HCT116 (cell line): Measurements from ENCODE around the gene VMO1. TPM values are rescaled to one million over a fixed set of nuclear protein-coding genes. Genes with fewer than 3 reads are reported as not detected.
A peak's percentile ranks its signal among the peaks of the same experiment; 100 is the strongest.

Source experiments
- ATAC-seq: fragments of 200-7000 bp; cut with Tn5 transposase; 2 replicates; pipeline ENCODE4 v1.9.1; 2020; ENCODE audit warnings: mild to moderate bottlenecking, moderate library complexity
- BruUV-seq: library from RNA; stranded (reverse); fragments of 400-500 nt; replicated peaks from 2 replicates; lab custom pipeline; 2021; lab: Mats Ljungman, UMichigan
- CTCF ChIA-PET: fragments of 300-600 bp; sonication (Branson Sonifier 250); formaldehyde crosslinking; loops from one replicate; lab custom pipeline; 2021; ENCODE audit warnings: antibody characterized with exemption; lab: Charles Lee
- POLR2A ChIA-PET: fragments of 300-600, 350-600 bp; sonication (Branson Sonifier 250); formaldehyde crosslinking; loops from one replicate; lab custom pipeline; 2021; ENCODE audit warnings: antibody characterized with exemption; lab: Charles Lee
- RAD21 ChIA-PET, 2 experiments: fragments of 300-600 bp; sonication (Branson Sonifier 250); formaldehyde crosslinking; loops; one replicate each; lab custom pipeline; 2023; ENCODE audit warnings: low total read pairs in 2 of 2; ENCODE audit not compliant: uncharacterized antibody in 2 of 2, unreplicated experiment in 2 of 2, low non-redundant PET in 1 of 2; lab: Charles Lee
- DNase-seq: peaks from one replicate; pipeline ENCODE4 v3.0.0-alpha.2; 2010; ENCODE audit warnings: low read depth, low spot score
- H2AFZ ChIP-seq: fragments of 200-600 bp; shearing (Covaris generic), sonication (generic); 2 replicates; pipeline ENCODE4 v1.6.1; 2017; ENCODE audit warnings: low read depth, mixed run types, mixed read lengths, antibody characterized with exemption, low read length; ENCODE audit not compliant: poor library complexity, severe bottlenecking
- H3K27ac ChIP-seq: 2 replicates; pipeline ENCODE4 v1.5.1; 2012; ENCODE audit warnings: low read depth, low read length
- H3K27me3 ChIP-seq: fragments of 200-600 bp; sonication (generic); 2 replicates; pipeline ENCODE4 v1.6.1; 2016; ENCODE audit warnings: mixed run types, low read length, mixed read lengths; ENCODE audit not compliant: insufficient read depth
- H3K36me3 ChIP-seq, 2 experiments: fragments of 200-500 bp in 1 of 2; fragments of 200-600 bp in 1 of 2; sonication (Bioruptor generic) in 1 of 2; sonication (generic) in 1 of 2; 2 replicates each; pipeline versions ENCODE4 v1.5.1 to v1.6.1; 2014 to 2016; ENCODE audit warnings: low read length in 2 of 2, inconsistent platforms in 1 of 2, mixed read lengths in 1 of 2, mixed run types in 1 of 2; ENCODE audit not compliant: insufficient read depth in 2 of 2, control insufficient read depth in 1 of 2
- H3K4me1 ChIP-seq, 2 experiments: fragments of 200-600 bp in 1 of 2; sonication (generic) in 1 of 2; 2 replicates each; pipeline versions ENCODE4 v1.5.1 to v1.6.1; 2012 to 2017; ENCODE audit warnings: low read length in 2 of 2, inconsistent platforms in 1 of 2, mild to moderate bottlenecking in 1 of 2, mixed read lengths in 1 of 2, mixed run types in 1 of 2, moderate library complexity in 1 of 2; ENCODE audit not compliant: insufficient read depth in 2 of 2, control insufficient read depth in 1 of 2
- H3K4me2 ChIP-seq: fragments of 200-600 bp; sonication (generic); 2 replicates; pipeline ENCODE4 v1.6.1; 2017; ENCODE audit warnings: mixed run types, low read length, mixed read lengths
- H3K4me3 ChIP-seq, 2 experiments: fragments of 200-600 bp in 1 of 2; sonication (generic) in 1 of 2; replicated peaks in 1 of 2; 2 replicates each; pipeline ENCODE4 v1.5.1; 2011 to 2016; ENCODE audit warnings: low read length in 2 of 2, control low read depth in 1 of 2, low read depth in 1 of 2, mild to moderate bottlenecking in 1 of 2, mixed read lengths in 1 of 2, mixed run types in 1 of 2
- H3K79me2 ChIP-seq: fragments of 200-600 bp; sonication (generic); 2 replicates; pipeline ENCODE4 v1.6.1; 2017; ENCODE audit warnings: mild to moderate bottlenecking, mixed run types, low read length, moderate library complexity, mixed read lengths; ENCODE audit not compliant: insufficient read depth
- H3K9ac ChIP-seq: fragments of 200-600 bp; sonication (generic); 2 replicates; pipeline ENCODE4 v1.6.1; 2016; ENCODE audit warnings: low read length, mixed read lengths
- H3K9me2 ChIP-seq: fragments of 200-600 bp; sonication (generic), shearing (Covaris generic); 2 replicates; pipeline ENCODE4 v1.6.1; 2017; ENCODE audit warnings: mixed run types, mild to moderate bottlenecking, moderate library complexity; ENCODE audit not compliant: insufficient read depth
- H3K9me3 ChIP-seq, 2 experiments: fragments of 200-500 bp in 1 of 2; fragments of 200-600 bp in 1 of 2; sonication (Bioruptor generic) in 1 of 2; sonication (generic) in 1 of 2; 2 replicates each; pipeline ENCODE4 v1.6.1; 2014 to 2017; ENCODE audit warnings: low read length in 2 of 2, mixed read lengths in 2 of 2, inconsistent platforms in 1 of 2, low read depth in 1 of 2, mild to moderate bottlenecking in 1 of 2, mixed run types in 1 of 2, moderate library complexity in 1 of 2; ENCODE audit not compliant: control insufficient read depth in 1 of 2, insufficient read depth in 1 of 2
- H4K20me1 ChIP-seq: fragments of 200-600 bp; sonication (generic), shearing (Covaris generic); 2 replicates; pipeline ENCODE4 v1.6.1; 2017; ENCODE audit warnings: mixed run types, mild to moderate bottlenecking, moderate library complexity; ENCODE audit not compliant: insufficient read depth
- FOSL1 ChIP-seq: IDR thresholded peaks from 2 replicates; pipeline ENCODE4 v1.6.1; 2012; ENCODE audit warnings: low read depth
- intact Hi-C: fragments of 100-400 bp; cut with micrococcal nuclease; formaldehyde crosslinking; loops from 2 replicates; pipeline ENCODE4 v1.10.0; 2022
- total RNA-seq: library from RNA; stranded (reverse); gene quantifications from one replicate; pipeline ENCODE4 v1.2.1, GENCODE V29; 2021; ENCODE audit not compliant: unreplicated experiment
- TF ChIP-seq, protein P1 (sequence below), 3 experiments: fragments of 200-600 bp in 1 of 3; sonication (generic) in 1 of 3; IDR thresholded peaks in 2 of 3; conservative IDR thresholded peaks in 1 of 3; 2 replicates each; pipeline ENCODE4 v1.5.1; 2012 to 2017; ENCODE audit warnings: low read depth in 2 of 3, low read length in 2 of 3, antibody characterized with exemption in 1 of 3, borderline replicate concordance in 1 of 3, control low read depth in 1 of 3, mild to moderate bottlenecking in 1 of 3, mixed read lengths in 1 of 3, mixed run types in 1 of 3, moderate library complexity in 1 of 3; ENCODE audit not compliant: insufficient read depth in 1 of 3
- TF ChIP-seq, protein P2 (sequence below): IDR thresholded peaks from 2 replicates; pipeline ENCODE4 v1.6.1; 2012; ENCODE audit warnings: low read depth

Gene VMO1
- total RNA-seq, 1 experiment from 2014 or later = 0.76 TPM

DNA sequence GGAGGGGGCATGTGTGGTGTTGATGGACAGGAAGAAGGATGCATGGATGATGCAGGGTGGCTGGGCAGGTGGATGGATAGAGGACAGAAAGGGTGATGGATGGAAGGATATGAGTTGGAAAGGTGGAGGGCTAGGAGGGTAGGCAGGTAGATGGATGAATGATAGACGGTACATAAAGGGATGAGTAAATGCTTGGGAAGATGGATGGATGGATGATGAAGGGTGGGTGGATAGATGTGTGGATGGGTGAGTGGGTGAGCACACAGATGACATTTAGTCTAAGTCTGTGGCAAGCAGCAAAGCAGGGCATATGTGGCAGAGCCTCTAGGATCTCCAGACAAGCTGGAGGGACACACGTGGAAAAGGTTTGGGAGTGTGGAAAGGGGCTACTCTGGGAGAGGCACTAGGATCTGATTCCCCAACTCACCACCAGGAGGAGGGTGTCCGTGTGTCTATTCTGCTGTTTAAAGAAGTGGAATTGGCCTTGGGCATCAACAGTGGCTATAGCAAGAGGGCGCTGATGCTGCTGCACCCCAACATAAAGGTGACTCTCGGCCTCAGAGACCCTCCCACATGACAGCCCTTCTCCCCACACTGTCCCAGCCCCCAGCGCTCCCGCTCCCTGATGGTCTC lies 29.0 kb upstream of the VMO1 start:
- Histone ChIP-seq H3K79me2 (no peaks in the 10 kb centered on the region), H2AFZ (no peak overlapping the region), H3K9me2 (no peaks in the 10 kb centered on the region), H3K4me3 (no peak overlapping the region), H3K4me2 (no peak overlapping the region), H3K27ac (no peak overlapping the region), H3K9ac (no peak overlapping the region), H3K9me3 (no peaks in the 10 kb centered on the region), H3K27me3 (no peaks in the 10 kb centered on the region), H3K36me3 (peaks cover 7 to 9% of the 10 kb centered on the region in 2 experiments; a peak in 3 of 4 replicates), H4K20me1 (no peaks in the 10 kb centered on the region), H3K4me1 (no peaks in the 10 kb centered on the region)
- POLR2A ChIA-PET = no interaction called here
- peak; percentile 55; the same call in 1 of the 2 replicates for ATAC-seq
- TF ChIP-seq, protein P1, sequence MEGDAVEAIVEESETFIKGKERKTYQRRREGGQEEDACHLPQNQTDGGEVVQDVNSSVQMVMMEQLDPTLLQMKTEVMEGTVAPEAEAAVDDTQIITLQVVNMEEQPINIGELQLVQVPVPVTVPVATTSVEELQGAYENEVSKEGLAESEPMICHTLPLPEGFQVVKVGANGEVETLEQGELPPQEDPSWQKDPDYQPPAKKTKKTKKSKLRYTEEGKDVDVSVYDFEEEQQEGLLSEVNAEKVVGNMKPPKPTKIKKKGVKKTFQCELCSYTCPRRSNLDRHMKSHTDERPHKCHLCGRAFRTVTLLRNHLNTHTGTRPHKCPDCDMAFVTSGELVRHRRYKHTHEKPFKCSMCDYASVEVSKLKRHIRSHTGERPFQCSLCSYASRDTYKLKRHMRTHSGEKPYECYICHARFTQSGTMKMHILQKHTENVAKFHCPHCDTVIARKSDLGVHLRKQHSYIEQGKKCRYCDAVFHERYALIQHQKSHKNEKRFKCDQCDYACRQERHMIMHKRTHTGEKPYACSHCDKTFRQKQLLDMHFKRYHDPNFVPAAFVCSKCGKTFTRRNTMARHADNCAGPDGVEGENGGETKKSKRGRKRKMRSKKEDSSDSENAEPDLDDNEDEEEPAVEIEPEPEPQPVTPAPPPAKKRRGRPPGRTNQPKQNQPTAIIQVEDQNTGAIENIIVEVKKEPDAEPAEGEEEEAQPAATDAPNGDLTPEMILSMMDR (IDR thresholded peaks at IDR 0.05 in 2 of 3, conservative IDR thresholded peaks at IDR 0.05 in 1 of 3; ENCODE audit: borderline replicate concordance in 1 of 3, insufficient read depth in 1 of 3, low read depth in 2 of 3, low read length in 2 of 3) = peak in 2 of 3 experiments; percentile 30 to 40; a peak in 3 of 6 replicates
- no peak for TF ChIP-seq FOSL1
- TF ChIP-seq, protein P2, sequence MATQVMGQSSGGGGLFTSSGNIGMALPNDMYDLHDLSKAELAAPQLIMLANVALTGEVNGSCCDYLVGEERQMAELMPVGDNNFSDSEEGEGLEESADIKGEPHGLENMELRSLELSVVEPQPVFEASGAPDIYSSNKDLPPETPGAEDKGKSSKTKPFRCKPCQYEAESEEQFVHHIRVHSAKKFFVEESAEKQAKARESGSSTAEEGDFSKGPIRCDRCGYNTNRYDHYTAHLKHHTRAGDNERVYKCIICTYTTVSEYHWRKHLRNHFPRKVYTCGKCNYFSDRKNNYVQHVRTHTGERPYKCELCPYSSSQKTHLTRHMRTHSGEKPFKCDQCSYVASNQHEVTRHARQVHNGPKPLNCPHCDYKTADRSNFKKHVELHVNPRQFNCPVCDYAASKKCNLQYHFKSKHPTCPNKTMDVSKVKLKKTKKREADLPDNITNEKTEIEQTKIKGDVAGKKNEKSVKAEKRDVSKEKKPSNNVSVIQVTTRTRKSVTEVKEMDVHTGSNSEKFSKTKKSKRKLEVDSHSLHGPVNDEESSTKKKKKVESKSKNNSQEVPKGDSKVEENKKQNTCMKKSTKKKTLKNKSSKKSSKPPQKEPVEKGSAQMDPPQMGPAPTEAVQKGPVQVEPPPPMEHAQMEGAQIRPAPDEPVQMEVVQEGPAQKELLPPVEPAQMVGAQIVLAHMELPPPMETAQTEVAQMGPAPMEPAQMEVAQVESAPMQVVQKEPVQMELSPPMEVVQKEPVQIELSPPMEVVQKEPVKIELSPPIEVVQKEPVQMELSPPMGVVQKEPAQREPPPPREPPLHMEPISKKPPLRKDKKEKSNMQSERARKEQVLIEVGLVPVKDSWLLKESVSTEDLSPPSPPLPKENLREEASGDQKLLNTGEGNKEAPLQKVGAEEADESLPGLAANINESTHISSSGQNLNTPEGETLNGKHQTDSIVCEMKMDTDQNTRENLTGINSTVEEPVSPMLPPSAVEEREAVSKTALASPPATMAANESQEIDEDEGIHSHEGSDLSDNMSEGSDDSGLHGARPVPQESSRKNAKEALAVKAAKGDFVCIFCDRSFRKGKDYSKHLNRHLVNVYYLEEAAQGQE = no peak
- RAD21 ChIA-PET = no interaction called here
- DNase-seq = no peak
- intact Hi-C loops = no loop called here
- CTCF ChIA-PET = no interaction called here
- no TSS peak for BruUV-seq
